ENCODE measurements around the gene KLHDC4. TPM values are rescaled to one million over a fixed set of nuclear protein-coding genes. Genes with fewer than 3 reads are reported as not detected.
A peak's percentile ranks its signal among the peaks of the same experiment; 100 is the strongest.

The KLHDC4 gene
- total RNA-seq, 4 donors from 2014 or later, result 39.4 to 125 (median 63.6) TPM

GRCh38 chr16:87800497-87800896 lies 34.7 kb upstream of the KLHDC4 start:
- Histone ChIP-seq H3K27ac (no peak overlapping the region), H3K9me3 (no peaks in the 10 kb centered on the region), H3K4me3 (no peak overlapping the region), H3K27me3 (no peaks in the 10 kb centered on the region), H3K4me1 (no peaks in the 10 kb centered on the region), H3K36me3 (no peaks in the 10 kb centered on the region)
- no peak for DNase-seq
- TF ChIP-seq POLR2A (IDR thresholded peaks at IDR 0.05), result no peak
- TF ChIP-seq, protein P1, sequence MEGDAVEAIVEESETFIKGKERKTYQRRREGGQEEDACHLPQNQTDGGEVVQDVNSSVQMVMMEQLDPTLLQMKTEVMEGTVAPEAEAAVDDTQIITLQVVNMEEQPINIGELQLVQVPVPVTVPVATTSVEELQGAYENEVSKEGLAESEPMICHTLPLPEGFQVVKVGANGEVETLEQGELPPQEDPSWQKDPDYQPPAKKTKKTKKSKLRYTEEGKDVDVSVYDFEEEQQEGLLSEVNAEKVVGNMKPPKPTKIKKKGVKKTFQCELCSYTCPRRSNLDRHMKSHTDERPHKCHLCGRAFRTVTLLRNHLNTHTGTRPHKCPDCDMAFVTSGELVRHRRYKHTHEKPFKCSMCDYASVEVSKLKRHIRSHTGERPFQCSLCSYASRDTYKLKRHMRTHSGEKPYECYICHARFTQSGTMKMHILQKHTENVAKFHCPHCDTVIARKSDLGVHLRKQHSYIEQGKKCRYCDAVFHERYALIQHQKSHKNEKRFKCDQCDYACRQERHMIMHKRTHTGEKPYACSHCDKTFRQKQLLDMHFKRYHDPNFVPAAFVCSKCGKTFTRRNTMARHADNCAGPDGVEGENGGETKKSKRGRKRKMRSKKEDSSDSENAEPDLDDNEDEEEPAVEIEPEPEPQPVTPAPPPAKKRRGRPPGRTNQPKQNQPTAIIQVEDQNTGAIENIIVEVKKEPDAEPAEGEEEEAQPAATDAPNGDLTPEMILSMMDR (IDR thresholded peaks at IDR 0.05), result no peak

DNA sequence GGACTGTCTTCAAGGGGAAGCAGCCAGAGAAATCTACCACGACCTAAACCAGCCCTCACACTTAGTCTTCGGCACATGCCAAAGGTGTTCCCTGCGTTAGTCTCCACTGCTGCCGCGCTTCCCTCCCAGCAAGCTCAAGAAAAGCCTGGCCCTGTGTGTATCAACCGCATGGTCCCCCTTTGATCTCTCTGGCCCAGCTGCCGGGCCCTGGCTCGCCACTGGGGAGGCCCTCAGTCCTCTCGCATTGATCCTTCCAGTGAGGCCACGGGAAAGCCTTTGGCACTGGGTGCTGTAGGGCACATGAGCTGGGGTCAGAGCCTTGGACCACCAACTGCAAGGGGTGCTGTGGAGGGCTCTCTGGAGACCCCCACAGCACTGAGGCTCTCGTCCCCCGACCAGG lies 29.6 kb upstream of the KLHDC4 start:
- Histone ChIP-seq H3K27me3 (no peaks in the 10 kb centered on the region), H3K4me3 (no peak overlapping the region), H3K36me3 (no peaks in the 10 kb centered on the region), H3K9me3 (no peaks in the 10 kb centered on the region), H3K27ac (no peak overlapping the region), H3K4me1 (no peaks in the 10 kb centered on the region)
- TF ChIP-seq, protein P1 (IDR thresholded peaks at IDR 0.05), result no peak
- no peak for TF ChIP-seq POLR2A (IDR thresholded peaks at IDR 0.05)
- no peak for DNase-seq

DNA sequence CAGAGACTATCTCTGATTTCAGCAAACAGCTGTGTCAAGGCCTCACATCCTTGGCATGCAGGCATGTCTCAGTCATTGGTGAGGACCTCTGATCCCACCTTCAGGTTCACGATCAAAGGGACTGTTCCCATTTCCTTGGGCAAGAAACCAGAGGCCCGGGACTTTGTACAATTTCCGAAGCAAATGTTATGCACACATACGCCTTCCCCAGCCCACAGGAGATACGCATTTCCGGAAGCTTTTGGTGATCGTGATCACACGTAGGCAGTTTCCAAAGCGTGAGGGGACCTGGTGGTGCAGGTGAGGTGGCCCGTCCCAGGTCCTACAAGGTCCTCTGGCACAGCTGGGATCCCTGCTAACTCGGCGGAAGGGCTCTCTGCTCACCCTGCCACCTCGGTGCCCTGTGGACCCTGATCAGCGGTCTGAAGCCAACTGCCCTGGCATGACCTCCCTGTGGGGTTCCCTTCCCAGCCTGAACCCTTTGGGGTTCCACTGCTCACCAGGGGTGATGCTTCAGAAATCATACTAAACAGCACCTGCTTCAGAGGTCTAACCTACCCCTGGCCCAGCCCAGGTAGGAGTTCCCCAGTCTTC lies 28.8 kb upstream of the KLHDC4 start:
- no peak for TF ChIP-seq POLR2A (IDR thresholded peaks at IDR 0.05)
- TF ChIP-seq, protein P1 (IDR thresholded peaks at IDR 0.05), result no peak
- Histone ChIP-seq H3K27ac (no peak overlapping the region), H3K4me3 (no peak overlapping the region), H3K27me3 (no peaks in the 10 kb centered on the region), H3K4me1 (peaks cover 0 to 4% (median 0%) of the 10 kb centered on the region in 4 donors), H3K36me3 (no peaks in the 10 kb centered on the region), H3K9me3 (no peaks in the 10 kb centered on the region)
- DNase-seq, result no peak

GRCh38 chr16:87792205-87792565 lies 26.4 kb upstream of the KLHDC4 start:
- no peak for TF ChIP-seq POLR2A (IDR thresholded peaks at IDR 0.05)
- TF ChIP-seq, protein P1 (IDR thresholded peaks at IDR 0.05), result no peak
- Histone ChIP-seq H3K27me3 (no peaks in the 10 kb centered on the region), H3K36me3 (no peaks in the 10 kb centered on the region), H3K4me1 (peaks cover 0 to 6% (median 0%) of the 10 kb centered on the region in 4 donors), H3K9me3 (no peaks in the 10 kb centered on the region), H3K27ac (no peak overlapping the region), H3K4me3 (no peak overlapping the region)
- DNase-seq, result no peak

- H3K27me3 ChIP-seq, result no peaks in the 10 kb centered on the region
- no peak overlapping the region for H3K4me3 ChIP-seq
- peaks cover 0 to 6% (median 0%) of the 10 kb centered on the region in 4 donors for H3K4me1 ChIP-seq
- H3K9me3 ChIP-seq, result no peaks in the 10 kb centered on the region
- no peak for DNase-seq
- H3K36me3 ChIP-seq, result no peaks in the 10 kb centered on the region
- H3K27ac ChIP-seq, result peak overlapping the region in 1 of 4 donors; percentile 6
- TF ChIP-seq, protein P1 (IDR thresholded peaks at IDR 0.05), result no peak
- TF ChIP-seq POLR2A (IDR thresholded peaks at IDR 0.05), result no peak
These were observed 25.8 kb upstream of the KLHDC4 start for GRCh38 chr16:87791295-87792204.
